ENCODE measurements around the gene KIF26B. TPM values are rescaled to one million over a fixed set of nuclear protein-coding genes. Genes with fewer than 3 reads are reported as not detected.

Gene KIF26B
- polyA plus RNA-seq, 1 of the 3 experiments (the other 2 are of a cell fraction), result 2.6 TPM

DNA sequence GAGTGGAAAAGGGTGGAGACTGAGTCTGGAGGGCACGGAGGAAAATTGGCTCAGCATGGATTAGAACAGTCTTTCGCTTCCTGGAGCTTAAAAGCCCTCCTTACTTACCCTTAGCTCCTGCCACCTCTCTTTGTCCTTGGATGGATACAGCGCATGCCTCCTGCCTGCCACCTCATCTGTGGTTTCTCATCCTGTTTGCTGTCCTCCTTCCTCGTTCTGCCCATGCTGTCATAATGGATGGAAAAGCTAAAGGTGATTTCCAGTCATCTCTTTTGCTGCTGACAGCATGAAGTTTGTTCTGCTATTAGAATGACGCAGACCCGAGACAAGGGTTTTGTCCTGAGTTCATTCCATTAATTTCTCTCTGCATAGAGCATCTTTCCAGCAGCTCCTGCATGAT lies 425.9 kb downstream of the KIF26B start:
- Histone ChIP-seq H2AFZ (ENCODE audit: low read depth) (no peak overlapping the region), H3K9ac (no peak overlapping the region), H4K20me1 (ENCODE audit: insufficient read depth) (no peaks in the 10 kb centered on the region), H3K4me1 (ENCODE audit: control insufficient read depth in 1 of 2, insufficient read depth in 2 of 2, low read depth in 1 of 2, low read length in 1 of 2) (peaks cover 0 to 74% of the 10 kb centered on the region in 2 experiments; a peak in 3 of 4 replicates), H3K4me2 (no peak overlapping the region), H3K9me3 (no peaks in the 10 kb centered on the region), H3K79me2 (ENCODE audit: insufficient read depth) (no peaks in the 10 kb centered on the region), H3K4me3 (ENCODE audit: low read depth in 2 of 2, low read length in 1 of 2) (no peak overlapping the region), H3K36me3 (replicated peaks in 1 of 2; ENCODE audit: control insufficient read depth in 1 of 2, insufficient read depth in 2 of 2, low read length in 1 of 2) (peaks cover 0 to 46% of the 10 kb centered on the region in 2 experiments), H3K9me2 (no peaks in the 10 kb centered on the region), H3K27ac (ENCODE audit: low read depth in 2 of 2, low read length in 1 of 2) (peak overlapping the region in 1 of 2 experiments; percentile 67; a peak in 1 of 4 replicates), H3F3A (replicated peaks; ENCODE audit: insufficient read depth) (peaks cover 12% of the 10 kb centered on the region), H3K27me3 (ENCODE audit: insufficient read depth) (no peaks in the 10 kb centered on the region)
- TF ChIP-seq TAF1 (IDR thresholded peaks at IDR 0.05; ENCODE audit: borderline replicate concordance, low read depth, low read length), result no peak
- no peak for TF ChIP-seq TCF12 (IDR thresholded peaks at IDR 0.05)
- TF ChIP-seq SMC3 (IDR thresholded peaks at IDR 0.05; ENCODE audit: low read depth, low read length), result no peak
- no peak for TF ChIP-seq RCOR1 (IDR thresholded peaks at IDR 0.05; ENCODE audit: low read length)
- TF ChIP-seq, protein P1, sequence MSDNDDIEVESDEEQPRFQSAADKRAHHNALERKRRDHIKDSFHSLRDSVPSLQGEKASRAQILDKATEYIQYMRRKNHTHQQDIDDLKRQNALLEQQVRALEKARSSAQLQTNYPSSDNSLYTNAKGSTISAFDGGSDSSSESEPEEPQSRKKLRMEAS (IDR thresholded peaks at IDR 0.05; ENCODE audit: low read depth), result no peak
- no peak for TF ChIP-seq USF1 (IDR thresholded peaks at IDR 0.05; ENCODE audit: borderline replicate concordance, low read depth)
- no peak for TF ChIP-seq FOSL2 (IDR thresholded peaks at IDR 0.05; ENCODE audit: borderline replicate concordance, low read depth)
- TF ChIP-seq RXRA (IDR thresholded peaks at IDR 0.05; ENCODE audit: borderline replicate concordance, low read depth), result no peak
- TF ChIP-seq, protein P2, sequence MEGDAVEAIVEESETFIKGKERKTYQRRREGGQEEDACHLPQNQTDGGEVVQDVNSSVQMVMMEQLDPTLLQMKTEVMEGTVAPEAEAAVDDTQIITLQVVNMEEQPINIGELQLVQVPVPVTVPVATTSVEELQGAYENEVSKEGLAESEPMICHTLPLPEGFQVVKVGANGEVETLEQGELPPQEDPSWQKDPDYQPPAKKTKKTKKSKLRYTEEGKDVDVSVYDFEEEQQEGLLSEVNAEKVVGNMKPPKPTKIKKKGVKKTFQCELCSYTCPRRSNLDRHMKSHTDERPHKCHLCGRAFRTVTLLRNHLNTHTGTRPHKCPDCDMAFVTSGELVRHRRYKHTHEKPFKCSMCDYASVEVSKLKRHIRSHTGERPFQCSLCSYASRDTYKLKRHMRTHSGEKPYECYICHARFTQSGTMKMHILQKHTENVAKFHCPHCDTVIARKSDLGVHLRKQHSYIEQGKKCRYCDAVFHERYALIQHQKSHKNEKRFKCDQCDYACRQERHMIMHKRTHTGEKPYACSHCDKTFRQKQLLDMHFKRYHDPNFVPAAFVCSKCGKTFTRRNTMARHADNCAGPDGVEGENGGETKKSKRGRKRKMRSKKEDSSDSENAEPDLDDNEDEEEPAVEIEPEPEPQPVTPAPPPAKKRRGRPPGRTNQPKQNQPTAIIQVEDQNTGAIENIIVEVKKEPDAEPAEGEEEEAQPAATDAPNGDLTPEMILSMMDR (IDR thresholded peaks at IDR 0.05), result no peak
- TF ChIP-seq, protein P3, sequence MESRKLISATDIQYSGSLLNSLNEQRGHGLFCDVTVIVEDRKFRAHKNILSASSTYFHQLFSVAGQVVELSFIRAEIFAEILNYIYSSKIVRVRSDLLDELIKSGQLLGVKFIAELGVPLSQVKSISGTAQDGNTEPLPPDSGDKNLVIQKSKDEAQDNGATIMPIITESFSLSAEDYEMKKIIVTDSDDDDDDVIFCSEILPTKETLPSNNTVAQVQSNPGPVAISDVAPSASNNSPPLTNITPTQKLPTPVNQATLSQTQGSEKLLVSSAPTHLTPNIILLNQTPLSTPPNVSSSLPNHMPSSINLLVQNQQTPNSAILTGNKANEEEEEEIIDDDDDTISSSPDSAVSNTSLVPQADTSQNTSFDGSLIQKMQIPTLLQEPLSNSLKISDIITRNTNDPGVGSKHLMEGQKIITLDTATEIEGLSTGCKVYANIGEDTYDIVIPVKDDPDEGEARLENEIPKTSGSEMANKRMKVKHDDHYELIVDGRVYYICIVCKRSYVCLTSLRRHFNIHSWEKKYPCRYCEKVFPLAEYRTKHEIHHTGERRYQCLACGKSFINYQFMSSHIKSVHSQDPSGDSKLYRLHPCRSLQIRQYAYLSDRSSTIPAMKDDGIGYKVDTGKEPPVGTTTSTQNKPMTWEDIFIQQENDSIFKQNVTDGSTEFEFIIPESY (IDR thresholded peaks at IDR 0.05; ENCODE audit: borderline replicate concordance, low read depth), result no peak
- no peak for TF ChIP-seq POLR2AphosphoS5 (IDR thresholded peaks at IDR 0.05; ENCODE audit: low read depth, low read length)
- no peak for TF ChIP-seq MXI1 (IDR thresholded peaks at IDR 0.05; ENCODE audit: low read depth, low read length)
- TF ChIP-seq, protein P4, sequence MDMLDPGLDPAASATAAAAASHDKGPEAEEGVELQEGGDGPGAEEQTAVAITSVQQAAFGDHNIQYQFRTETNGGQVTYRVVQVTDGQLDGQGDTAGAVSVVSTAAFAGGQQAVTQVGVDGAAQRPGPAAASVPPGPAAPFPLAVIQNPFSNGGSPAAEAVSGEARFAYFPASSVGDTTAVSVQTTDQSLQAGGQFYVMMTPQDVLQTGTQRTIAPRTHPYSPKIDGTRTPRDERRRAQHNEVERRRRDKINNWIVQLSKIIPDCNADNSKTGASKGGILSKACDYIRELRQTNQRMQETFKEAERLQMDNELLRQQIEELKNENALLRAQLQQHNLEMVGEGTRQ (IDR thresholded peaks at IDR 0.05; ENCODE audit: borderline replicate concordance, low read depth, low read length), result no peak
- TF ChIP-seq, protein P5, sequence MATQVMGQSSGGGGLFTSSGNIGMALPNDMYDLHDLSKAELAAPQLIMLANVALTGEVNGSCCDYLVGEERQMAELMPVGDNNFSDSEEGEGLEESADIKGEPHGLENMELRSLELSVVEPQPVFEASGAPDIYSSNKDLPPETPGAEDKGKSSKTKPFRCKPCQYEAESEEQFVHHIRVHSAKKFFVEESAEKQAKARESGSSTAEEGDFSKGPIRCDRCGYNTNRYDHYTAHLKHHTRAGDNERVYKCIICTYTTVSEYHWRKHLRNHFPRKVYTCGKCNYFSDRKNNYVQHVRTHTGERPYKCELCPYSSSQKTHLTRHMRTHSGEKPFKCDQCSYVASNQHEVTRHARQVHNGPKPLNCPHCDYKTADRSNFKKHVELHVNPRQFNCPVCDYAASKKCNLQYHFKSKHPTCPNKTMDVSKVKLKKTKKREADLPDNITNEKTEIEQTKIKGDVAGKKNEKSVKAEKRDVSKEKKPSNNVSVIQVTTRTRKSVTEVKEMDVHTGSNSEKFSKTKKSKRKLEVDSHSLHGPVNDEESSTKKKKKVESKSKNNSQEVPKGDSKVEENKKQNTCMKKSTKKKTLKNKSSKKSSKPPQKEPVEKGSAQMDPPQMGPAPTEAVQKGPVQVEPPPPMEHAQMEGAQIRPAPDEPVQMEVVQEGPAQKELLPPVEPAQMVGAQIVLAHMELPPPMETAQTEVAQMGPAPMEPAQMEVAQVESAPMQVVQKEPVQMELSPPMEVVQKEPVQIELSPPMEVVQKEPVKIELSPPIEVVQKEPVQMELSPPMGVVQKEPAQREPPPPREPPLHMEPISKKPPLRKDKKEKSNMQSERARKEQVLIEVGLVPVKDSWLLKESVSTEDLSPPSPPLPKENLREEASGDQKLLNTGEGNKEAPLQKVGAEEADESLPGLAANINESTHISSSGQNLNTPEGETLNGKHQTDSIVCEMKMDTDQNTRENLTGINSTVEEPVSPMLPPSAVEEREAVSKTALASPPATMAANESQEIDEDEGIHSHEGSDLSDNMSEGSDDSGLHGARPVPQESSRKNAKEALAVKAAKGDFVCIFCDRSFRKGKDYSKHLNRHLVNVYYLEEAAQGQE (IDR thresholded peaks at IDR 0.05; ENCODE audit: low read depth, low read length), result no peak
- no peak for DNase-seq
- WGBS (ENCODE audit: low lambda C conversion rate), result 83% methylated on average over 5 of the region's 6 CpGs
- CTCF ChIA-PET, result interaction anchor here (0.7 to 1.6 kb wide), 5 partner anchors 13 to 424 kb away, joined by 3 to 5 read pairs (median 4); no protein-coding TSS in a partner anchor
- POLR2A ChIA-PET, result interaction anchor here (0.6 kb wide), 1 partner anchor 412 kb away, joined by 3 read pairs; no protein-coding TSS in a partner anchor

Data from SK-N-SH (cell line).